ENCODE data around the gene HLA-DRB1.

DNA sequence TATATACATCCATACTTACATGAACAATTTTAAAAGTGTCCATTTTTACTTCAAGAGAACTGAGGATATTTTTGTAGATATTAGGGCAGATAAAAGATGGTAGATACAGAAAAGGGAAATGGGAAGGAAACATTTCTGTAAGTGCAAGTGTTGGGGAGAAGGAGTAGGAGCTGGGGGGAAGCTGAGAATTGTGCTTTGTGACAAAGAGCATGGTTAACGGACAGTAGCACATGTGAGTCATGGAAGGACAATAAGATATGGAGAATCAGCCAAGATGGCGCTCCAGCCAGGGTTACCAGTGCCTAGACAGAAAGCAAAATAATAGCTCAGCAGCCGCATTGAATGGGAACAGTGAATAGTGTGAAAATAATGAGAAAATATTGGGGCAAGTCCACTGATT, 12.7 kb upstream of the HLA-DRB1 start:
- TF ChIP-seq, protein P1, sequence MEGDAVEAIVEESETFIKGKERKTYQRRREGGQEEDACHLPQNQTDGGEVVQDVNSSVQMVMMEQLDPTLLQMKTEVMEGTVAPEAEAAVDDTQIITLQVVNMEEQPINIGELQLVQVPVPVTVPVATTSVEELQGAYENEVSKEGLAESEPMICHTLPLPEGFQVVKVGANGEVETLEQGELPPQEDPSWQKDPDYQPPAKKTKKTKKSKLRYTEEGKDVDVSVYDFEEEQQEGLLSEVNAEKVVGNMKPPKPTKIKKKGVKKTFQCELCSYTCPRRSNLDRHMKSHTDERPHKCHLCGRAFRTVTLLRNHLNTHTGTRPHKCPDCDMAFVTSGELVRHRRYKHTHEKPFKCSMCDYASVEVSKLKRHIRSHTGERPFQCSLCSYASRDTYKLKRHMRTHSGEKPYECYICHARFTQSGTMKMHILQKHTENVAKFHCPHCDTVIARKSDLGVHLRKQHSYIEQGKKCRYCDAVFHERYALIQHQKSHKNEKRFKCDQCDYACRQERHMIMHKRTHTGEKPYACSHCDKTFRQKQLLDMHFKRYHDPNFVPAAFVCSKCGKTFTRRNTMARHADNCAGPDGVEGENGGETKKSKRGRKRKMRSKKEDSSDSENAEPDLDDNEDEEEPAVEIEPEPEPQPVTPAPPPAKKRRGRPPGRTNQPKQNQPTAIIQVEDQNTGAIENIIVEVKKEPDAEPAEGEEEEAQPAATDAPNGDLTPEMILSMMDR (IDR thresholded peaks at IDR 0.05) = no peak
- no peak for TF ChIP-seq POLR2AphosphoS5 (IDR thresholded peaks at IDR 0.05)
